ENCODE data around the gene LSP1. TPM values are rescaled to one million over a fixed set of nuclear protein-coding genes. Genes with fewer than 3 reads are reported as not detected.

The LSP1 gene
- total and polyA plus RNA-seq, 2 of the 8 experiments (the other 6 are each of a cell fraction or from before 2014, with no cell fraction given): 0.03 TPM; not detected in 1

DNA sequence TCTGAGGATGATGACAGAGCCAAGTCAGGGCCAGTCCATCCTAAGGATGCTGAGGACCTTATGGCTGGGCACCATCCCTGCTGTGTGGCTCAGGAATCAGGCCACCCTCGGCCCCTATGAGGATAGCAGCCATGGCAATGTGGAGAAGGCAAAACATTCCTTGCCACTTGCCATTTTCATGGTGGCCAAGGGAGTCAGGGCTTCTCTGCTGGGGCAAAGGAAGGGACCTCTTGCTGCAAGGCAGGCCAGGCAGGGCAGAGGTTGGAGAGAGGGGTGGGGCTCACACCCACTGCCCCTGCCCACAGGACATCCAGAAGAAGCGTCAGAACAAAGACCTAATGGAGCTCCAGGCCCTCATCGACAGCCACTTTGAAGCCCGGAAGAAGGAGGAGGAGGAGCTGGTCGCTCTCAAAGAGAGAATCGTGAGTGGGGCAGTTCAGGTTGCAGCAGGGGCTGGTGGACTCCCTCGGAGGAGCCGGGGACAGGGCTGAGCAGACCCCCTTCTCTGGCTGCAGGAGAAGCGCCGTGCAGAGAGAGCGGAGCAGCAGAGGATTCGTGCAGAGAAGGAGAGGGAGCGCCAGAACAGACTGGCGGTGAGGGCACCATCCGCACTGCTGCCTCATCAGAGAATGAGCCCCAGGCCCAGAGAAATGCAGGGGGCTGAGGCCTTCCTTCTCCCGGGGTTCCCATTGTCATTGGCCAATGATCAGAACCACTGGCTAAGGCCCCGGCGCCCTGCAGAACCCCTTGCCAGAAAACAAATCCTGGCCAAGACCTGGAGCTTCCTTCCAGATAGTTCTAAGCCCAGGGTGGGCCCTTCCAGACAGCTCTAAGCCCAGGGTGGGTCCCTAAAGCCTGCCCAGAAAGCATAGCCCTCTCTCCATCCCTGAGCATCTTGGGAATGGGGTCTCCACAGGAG is 80.8 kb downstream of the LSP1 start:
- no peak overlapping the region for H4K91ac ChIP-seq (replicated peaks; ENCODE audit: insufficient read length, low read length)
- no peaks in the 10 kb centered on the region for H3K27me3 ChIP-seq (replicated peaks in 1 of 4; ENCODE audit: control insufficient read depth in 3 of 4, extremely low read depth in 1 of 4, insufficient read depth in 3 of 4, low read length in 3 of 4)
- H2AFZ ChIP-seq (ENCODE audit: low read length): no peak overlapping the region
- DNase-seq (ENCODE audit: low read depth in 1 of 2, low spot score in 2 of 2) (no peak), FAIRE-seq (no peak)
- ChIA-PET POLR2A (ENCODE audit: partially characterized antibody) (interaction anchor here (0.6 kb wide), 1 partner anchor 210 kb away, joined by 3 read pairs; no protein-coding TSS in a partner anchor), CTCF (ENCODE audit: partially characterized antibody) (interaction anchor here (0.6 to 3.1 kb wide), 12 partner anchors 13 to 239 kb away, joined by 3 to 16 read pairs (median 6); partner anchors contain the start of gene TNNT3)
- no peaks in the 10 kb centered on the region for H3K79me1 ChIP-seq (ENCODE audit: low read depth, low read length)
- H2BK12ac ChIP-seq (ENCODE audit: low read depth, low read length): 0 out of 2 replicates have a peak overlapping the region, but pooled peaks have one; percentile 17
- H2BK15ac ChIP-seq (ENCODE audit: low read length): no peak overlapping the region
- H4K8ac ChIP-seq (ENCODE audit: extremely low read depth, insufficient read depth, low read length): no peak overlapping the region
- H3K23ac ChIP-seq (ENCODE audit: insufficient read length): no peak overlapping the region
- H3K36me3 ChIP-seq (ENCODE audit: control insufficient read depth in 2 of 4, insufficient read depth in 4 of 4, low read length in 3 of 4): no peaks in the 10 kb centered on the region
- no peak overlapping the region for H3K4ac ChIP-seq (replicated peaks; ENCODE audit: insufficient read length, low read depth, low read length)
- no peaks in the 10 kb centered on the region for H3K79me2 ChIP-seq (ENCODE audit: control insufficient read depth in 1 of 2, insufficient read depth in 2 of 2, low read length in 2 of 2)
- H3K4me2 ChIP-seq (ENCODE audit: insufficient read depth in 1 of 2, low read depth in 2 of 2, low read length in 2 of 2): no peak overlapping the region
- no peak overlapping the region for H4K5ac ChIP-seq (ENCODE audit: insufficient read length, low read depth, low read length)
- WGBS, 2 experiments (ENCODE audit: extremely low coverage in 1 of 2, insufficient coverage in 1 of 2, insufficient read length in 1 of 2, insufficient replicate concordance in 2 of 2, low coverage in 1 of 2, low lambda C conversion rate in 2 of 2, missing lambda C conversion rate in 1 of 2): 84% methylated on average over 15 of the region's 18 CpGs; no CpG with 5 or more reads in 1 of the 2 experiments
- peaks cover 4% of the 10 kb centered on the region; the same call in 1 of the 2 replicates for H3K23me2 ChIP-seq (ENCODE audit: low read depth, low read length)
- no peak overlapping the region for H2AK5ac ChIP-seq (ENCODE audit: low read depth, low read length)
- H3K56ac ChIP-seq (replicated peaks; ENCODE audit: insufficient read length, low read depth, low read length): no peak overlapping the region
- H3K27ac ChIP-seq (ENCODE audit: low read depth, low read length): no peak overlapping the region
- H4K20me1 ChIP-seq (replicated peaks in 1 of 2; ENCODE audit: control insufficient read depth in 1 of 2, insufficient read depth in 2 of 2, low read length in 2 of 2): no peaks in the 10 kb centered on the region
- H3K14ac ChIP-seq (ENCODE audit: insufficient read length): no peak overlapping the region
- H2BK20ac ChIP-seq (ENCODE audit: low read length): no peak overlapping the region
- no peak overlapping the region for H2BK5ac ChIP-seq (ENCODE audit: low read depth, low read length)
- H2BK120ac ChIP-seq (replicated peaks; ENCODE audit: low read depth, low read length): no peak overlapping the region
- no peak overlapping the region for H3K4me3 ChIP-seq (ENCODE audit: extremely low read depth in 1 of 4, insufficient read depth in 2 of 4, low read depth in 3 of 4, low read length in 4 of 4)
- H3K9ac ChIP-seq (replicated peaks in 1 of 4; ENCODE audit: extremely low read depth in 1 of 4, low read depth in 3 of 4, low read length in 3 of 4): no peak overlapping the region
- no peak overlapping the region for H3K18ac ChIP-seq (ENCODE audit: extremely low read depth, low read length)
- H3K9me3 ChIP-seq (ENCODE audit: insufficient read depth in 2 of 2, low read depth in 1 of 2, low read length in 1 of 2): no peaks in the 10 kb centered on the region
- peaks cover 0 to 3% (median 0%) of the 10 kb centered on the region in 4 experiments; a peak in 1 of 7 replicates for H3K4me1 ChIP-seq (replicated peaks in 1 of 4; ENCODE audit: control insufficient read depth in 3 of 4, insufficient read depth in 4 of 4, low read length in 3 of 4)
- no peak for TF ChIP-seq TAF7 (optimal IDR thresholded peaks at IDR 0.05; ENCODE audit: borderline replicate concordance, low read depth, low read length)
- TF ChIP-seq KDM1A (IDR thresholded peaks at IDR 0.05; ENCODE audit: borderline replicate concordance, low read length): no peak
- no peak for TF ChIP-seq ATF2 (IDR thresholded peaks at IDR 0.05; ENCODE audit: low read length)
- no peak for TF ChIP-seq CTBP2 (IDR thresholded peaks at IDR 0.05; ENCODE audit: borderline replicate concordance, insufficient read depth, insufficient read length, low read length)
- TF ChIP-seq SIX5 (IDR thresholded peaks at IDR 0.05; ENCODE audit: low read depth, low read length): no peak
- TF ChIP-seq RAD21 (IDR thresholded peaks at IDR 0.05 in 1 of 2, conservative IDR thresholded peaks at IDR 0.05 in 1 of 2; ENCODE audit: low read depth in 2 of 2, low read length in 2 of 2): no peak
- no peak for TF ChIP-seq CHD1 (IDR thresholded peaks at IDR 0.05; ENCODE audit: low read depth, low read length)
- TF ChIP-seq TAF1 (IDR thresholded peaks at IDR 0.05; ENCODE audit: low read depth, low read length): no peak
- TF ChIP-seq CBX8 (IDR thresholded peaks at IDR 0.05; ENCODE audit: borderline replicate concordance, low read depth, low read length): no peak

All from H1 (cell line).